COR-L47 (cell line): ENCODE results near the gene POLA1.
"Not testable (repeated sequence)": the region's sequence is repeated elsewhere in the genome, so short reads cannot be mapped to it uniquely, and the experiment has no call there.

Source experiments
- DNase-seq: peaks from one replicate; lab custom pipeline; 2025; lab: John Stamatoyannopoulos, UW

POLA1 gene

GRCh38 chrX:24693453-24694202, at the start of gene POLA1:
Gene POLA1, plus strand, starts transcription at chrX:24693918. Its CDS starts 44 bp downstream, at chrX:24693962.
- DNase-seq = peak; percentile 92

GRCh38 chrX:24646006-24646405, 47.7 kb upstream of the POLA1 start:
- DNase-seq = no peak

- DNase-seq = no peak
These were observed 47.0 kb upstream of the POLA1 start for GRCh38 chrX:24646745-24647182.

GRCh38 chrX:24647257-24648058, 46.3 kb upstream of the POLA1 start, which contains the start of gene PCYT1B:
Gene PCYT1B, minus strand, starts transcription at chrX:24647347. Its CDS starts 242 bp downstream, at chrX:24647105.
- DNase-seq = peak; percentile 85

- DNase-seq = no peak
These were observed 45.2 kb upstream of the POLA1 start for GRCh38 chrX:24648495-24648894.

- DNase-seq = no peak
These were observed 41.9 kb upstream of the POLA1 start for GRCh38 chrX:24651783-24652182.

GRCh38 chrX:24655679-24656078, 38.0 kb upstream of the POLA1 start:
- DNase-seq = not testable (repeated sequence)

GRCh38 chrX:24657671-24658386, 35.9 kb upstream of the POLA1 start:
- no peak for DNase-seq

- DNase-seq = no peak
These were observed 35.3 kb upstream of the POLA1 start for GRCh38 chrX:24658421-24658820.

GRCh38 chrX:24659106-24659505, 34.6 kb upstream of the POLA1 start:
- DNase-seq = no peak

- no peak for DNase-seq
These were observed 34.1 kb upstream of the POLA1 start for GRCh38 chrX:24659646-24660045.

- DNase-seq = no peak
These were observed 32.4 kb upstream of the POLA1 start for GRCh38 chrX:24661292-24661691.

- no peak for DNase-seq
These were observed 31.4 kb upstream of the POLA1 start for GRCh38 chrX:24662352-24662751.

- DNase-seq = no peak
These were observed 25.6 kb upstream of the POLA1 start for GRCh38 chrX:24668111-24668510.

- DNase-seq = no peak
These were observed 21.0 kb upstream of the POLA1 start for GRCh38 chrX:24672701-24673190.

GRCh38 chrX:24673424-24673823, 20.3 kb upstream of the POLA1 start:
- no peak for DNase-seq

- DNase-seq = no peak
These were observed 17.2 kb upstream of the POLA1 start for GRCh38 chrX:24676403-24677024.

GRCh38 chrX:24682739-24683432, 10.8 kb upstream of the POLA1 start:
- DNase-seq = no peak

- DNase-seq = no peak
These were observed 9.7 kb upstream of the POLA1 start for GRCh38 chrX:24684048-24684447.

GRCh38 chrX:24692305-24692704, 1.4 kb upstream of the POLA1 start:
- DNase-seq = no peak

GRCh38 chrX:24694825-24695224, 1.1 kb downstream of the POLA1 start:
- DNase-seq = no peak
